Subcutaneous abdominal adipose tissue (tissue), 5 donors: Measurements from ENCODE around the gene CIAO3.

Experiments
- H3K27ac ChIP-seq: one replicate; pipeline ENCODE4 v1.7.0; 2013; ENCODE audit warnings: low read depth, mild to moderate bottlenecking, inconsistent platforms, low read length, moderate library complexity
- H3K27me3 ChIP-seq, 5 donors: one replicate each; pipeline ENCODE4 v1.7.0; 2013; ENCODE audit warnings: low read length in 5 of 5, inconsistent platforms in 1 of 5; ENCODE audit not compliant: control insufficient read depth in 5 of 5, insufficient read depth in 4 of 5
- H3K36me3 ChIP-seq, 5 donors: one replicate each; pipeline ENCODE4 v1.7.0; 2013; ENCODE audit warnings: low read length in 5 of 5; ENCODE audit not compliant: control insufficient read depth in 5 of 5, insufficient read depth in 5 of 5
- H3K4me1 ChIP-seq, 5 donors: one replicate each; pipeline ENCODE4 v1.7.0; 2013; ENCODE audit warnings: low read length in 5 of 5, mild to moderate bottlenecking in 3 of 5, moderate library complexity in 1 of 5; ENCODE audit not compliant: control insufficient read depth in 5 of 5, insufficient read depth in 5 of 5
- H3K4me3 ChIP-seq, 5 donors: one replicate each; pipeline ENCODE4 v1.7.0; 2013; ENCODE audit warnings: low read length in 5 of 5, low read depth in 1 of 5
- H3K9ac ChIP-seq, 5 donors: one replicate each; pipeline ENCODE4 v1.7.0; 2013; ENCODE audit warnings: low read length in 5 of 5, mild to moderate bottlenecking in 4 of 5, moderate library complexity in 3 of 5
- H3K9me3 ChIP-seq, 5 donors: one replicate each; pipeline ENCODE4 v1.7.0; 2013; ENCODE audit warnings: low read length in 5 of 5; ENCODE audit not compliant: control insufficient read depth in 5 of 5
- donor health status: healthy.
- donor health status: healthy.
- donor health status: healthy.
- donor health status: healthy.
- donor health status: healthy.

Gene CIAO3

DNA sequence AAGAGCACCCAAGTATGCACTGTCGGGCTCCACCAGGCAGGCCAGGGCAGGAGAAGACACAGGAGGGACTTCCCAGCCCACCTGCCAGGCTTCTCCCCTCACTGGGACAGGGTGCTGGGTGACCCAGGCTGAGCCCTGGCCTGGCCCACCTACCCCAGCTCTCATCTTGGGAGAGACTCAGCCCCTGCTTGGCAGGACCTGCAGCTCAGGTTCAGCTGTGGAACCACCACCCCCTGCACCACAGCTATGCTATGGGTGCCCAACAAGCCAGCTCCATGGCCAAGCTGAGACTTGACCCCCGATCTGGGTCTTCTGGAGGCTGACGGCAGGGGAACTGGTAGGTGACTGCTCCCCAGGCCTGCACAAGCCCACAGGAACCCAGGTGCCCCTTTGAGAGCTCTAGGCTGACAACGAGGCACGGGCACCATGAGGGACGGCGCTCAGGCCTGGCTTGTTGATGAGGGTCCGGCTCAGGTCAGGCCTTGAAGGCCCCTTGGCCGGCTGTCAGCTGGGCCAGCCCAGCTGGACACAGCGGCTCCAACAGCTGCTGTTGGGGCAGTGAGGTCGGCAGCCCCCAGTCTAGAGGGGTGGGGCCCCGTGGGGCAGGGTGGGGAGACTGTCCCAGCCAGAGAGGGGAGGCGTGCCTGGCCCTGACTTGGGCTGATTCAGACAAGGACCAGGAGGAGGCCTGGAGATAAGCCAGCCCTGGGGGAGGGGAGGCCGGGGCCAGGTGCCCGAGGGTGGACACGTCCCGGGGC, 42.8 kb upstream of the CIAO3 start:
- no peaks in the 10 kb centered on the region for H3K9me3 ChIP-seq
- H3K36me3 ChIP-seq, result peaks cover 0 to 9% (median 7%) of the 10 kb centered on the region in 5 donors
- H3K4me1 ChIP-seq, result peaks cover 0 to 19% (median 14%) of the 10 kb centered on the region in 5 donors
- peaks cover 21 to 43% (median 37%) of the 10 kb centered on the region in 5 donors for H3K27me3 ChIP-seq
- no peak overlapping the region for H3K27ac ChIP-seq
- no peak overlapping the region for H3K9ac ChIP-seq
- H3K4me3 ChIP-seq, result no peak overlapping the region

- Histone ChIP-seq H3K4me3 (no peak overlapping the region), H3K36me3 (peaks cover 0 to 9% (median 7%) of the 10 kb centered on the region in 5 donors), H3K9ac (no peak overlapping the region), H3K27ac (no peak overlapping the region), H3K9me3 (no peaks in the 10 kb centered on the region), H3K27me3 (peaks cover 21 to 47% (median 42%) of the 10 kb centered on the region in 5 donors), H3K4me1 (peaks cover 0 to 17% (median 12%) of the 10 kb centered on the region in 5 donors)
These were observed 42.1 kb upstream of the CIAO3 start for GRCh38 chr16:782766-783403.

- Histone ChIP-seq H3K9ac (no peak overlapping the region), H3K4me1 (peaks cover 0 to 11% (median 6%) of the 10 kb centered on the region in 5 donors), H3K4me3 (no peak overlapping the region), H3K9me3 (no peaks in the 10 kb centered on the region), H3K27me3 (peaks cover 21 to 47% (median 42%) of the 10 kb centered on the region in 5 donors), H3K27ac (no peak overlapping the region), H3K36me3 (peaks cover 0 to 9% (median 7%) of the 10 kb centered on the region in 5 donors)
These were observed 41.5 kb upstream of the CIAO3 start for GRCh38 chr16:782258-782657.

GRCh38 chr16:781346-782010, 40.7 kb upstream of the CIAO3 start:
- H3K4me3 ChIP-seq, result no peak overlapping the region
- H3K27me3 ChIP-seq, result peaks cover 21 to 47% (median 42%) of the 10 kb centered on the region in 5 donors
- H3K9me3 ChIP-seq, result no peaks in the 10 kb centered on the region
- peaks cover 0 to 7% (median 5%) of the 10 kb centered on the region in 5 donors for H3K36me3 ChIP-seq
- H3K4me1 ChIP-seq, result peaks cover 0 to 6% (median 0%) of the 10 kb centered on the region in 5 donors
- H3K27ac ChIP-seq, result no peak overlapping the region
- no peak overlapping the region for H3K9ac ChIP-seq

DNA sequence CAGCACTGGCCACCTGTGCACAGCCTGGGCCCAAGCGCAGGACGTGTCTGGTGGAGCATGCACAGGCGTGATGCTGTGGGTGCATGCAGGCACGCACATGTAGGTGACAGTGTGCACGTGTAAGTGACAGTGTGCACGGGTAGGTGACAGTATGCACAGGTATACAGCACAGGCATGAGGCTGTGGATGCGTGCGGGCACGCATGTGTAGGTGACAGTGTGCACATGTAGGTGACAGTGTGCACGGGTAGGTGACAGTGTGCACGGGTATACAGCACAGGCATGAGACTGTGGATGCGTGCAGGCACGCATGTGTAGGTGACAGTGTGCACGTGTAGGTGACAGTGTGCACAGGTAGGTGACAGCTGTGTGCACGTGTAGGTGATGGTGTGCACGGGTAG, 39.5 kb upstream of the CIAO3 start:
- peaks cover 21 to 47% (median 44%) of the 10 kb centered on the region in 5 donors for H3K27me3 ChIP-seq

GRCh38 chr16:779561-779960, 38.8 kb upstream of the CIAO3 start:
- H3K9me3 ChIP-seq, result no peaks in the 10 kb centered on the region
- H3K4me1 ChIP-seq, result peaks cover 0 to 2% (median 0%) of the 10 kb centered on the region in 5 donors
- H3K4me3 ChIP-seq, result no peak overlapping the region
- H3K27me3 ChIP-seq, result peaks cover 21 to 49% (median 44%) of the 10 kb centered on the region in 5 donors
- no peak overlapping the region for H3K9ac ChIP-seq
- no peak overlapping the region for H3K27ac ChIP-seq
- H3K36me3 ChIP-seq, result no peaks in the 10 kb centered on the region

More for the DNA sequence above, 39.5 kb upstream of the CIAO3 start:
- H3K9me3 ChIP-seq, result no peaks in the 10 kb centered on the region
- no peaks in the 10 kb centered on the region for H3K36me3 ChIP-seq
- no peak overlapping the region for H3K9ac ChIP-seq
- no peak overlapping the region for H3K4me3 ChIP-seq
- H3K4me1 ChIP-seq, result peaks cover 0 to 2% (median 0%) of the 10 kb centered on the region in 5 donors
- H3K27ac ChIP-seq, result no peak overlapping the region

DNA sequence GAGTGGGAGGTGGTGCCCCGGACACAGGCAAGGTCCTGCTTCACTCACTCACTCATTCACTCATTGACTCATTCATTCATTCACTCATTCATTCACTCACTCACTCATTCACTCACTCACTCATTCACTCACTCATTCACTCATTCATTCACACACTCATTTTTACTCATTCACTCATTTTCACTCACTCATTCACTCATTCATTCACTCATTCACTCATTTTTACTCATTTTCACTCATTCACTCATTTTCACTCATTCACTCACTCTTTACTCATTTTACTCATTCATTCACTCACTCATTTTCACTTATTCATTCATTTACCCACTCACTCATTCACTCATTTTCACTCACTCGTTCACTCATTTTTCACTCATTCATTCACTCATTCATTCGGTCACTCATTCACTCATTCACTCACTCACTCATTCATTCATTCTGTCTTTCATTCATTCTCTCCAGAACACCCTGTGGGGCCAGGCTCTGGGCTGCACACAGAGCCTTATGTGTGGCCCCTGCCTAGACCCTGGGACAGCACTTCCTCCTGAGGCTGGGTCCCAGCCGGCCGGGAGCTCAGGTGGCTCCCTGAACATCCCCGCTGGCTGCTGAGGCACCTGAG, 38.2 kb upstream of the CIAO3 start:
- no peak overlapping the region for H3K27ac ChIP-seq
- peaks cover 21 to 48% (median 44%) of the 10 kb centered on the region in 5 donors for H3K27me3 ChIP-seq
- no peaks in the 10 kb centered on the region for H3K9me3 ChIP-seq
- no peaks in the 10 kb centered on the region for H3K36me3 ChIP-seq
- no peak overlapping the region for H3K4me3 ChIP-seq
- no peak overlapping the region for H3K9ac ChIP-seq
- H3K4me1 ChIP-seq, result peaks cover 0 to 2% (median 0%) of the 10 kb centered on the region in 5 donors

GRCh38 chr16:778447-778846, 37.6 kb upstream of the CIAO3 start:
- no peak overlapping the region for H3K9ac ChIP-seq
- no peak overlapping the region for H3K4me3 ChIP-seq
- no peak overlapping the region for H3K27ac ChIP-seq
- no peaks in the 10 kb centered on the region for H3K4me1 ChIP-seq
- H3K9me3 ChIP-seq, result no peaks in the 10 kb centered on the region
- H3K27me3 ChIP-seq, result peaks cover 19 to 46% (median 42%) of the 10 kb centered on the region in 5 donors
- H3K36me3 ChIP-seq, result no peaks in the 10 kb centered on the region

GRCh38 chr16:777826-778225, 37.0 kb upstream of the CIAO3 start:
- H3K9me3 ChIP-seq, result no peaks in the 10 kb centered on the region
- no peak overlapping the region for H3K9ac ChIP-seq
- H3K36me3 ChIP-seq, result no peaks in the 10 kb centered on the region
- no peak overlapping the region for H3K27ac ChIP-seq
- no peak overlapping the region for H3K4me3 ChIP-seq
- peaks cover 15 to 42% (median 35%) of the 10 kb centered on the region in 5 donors for H3K27me3 ChIP-seq
- no peaks in the 10 kb centered on the region for H3K4me1 ChIP-seq
